ENCODE results near the gene MIER2.

DNA sequence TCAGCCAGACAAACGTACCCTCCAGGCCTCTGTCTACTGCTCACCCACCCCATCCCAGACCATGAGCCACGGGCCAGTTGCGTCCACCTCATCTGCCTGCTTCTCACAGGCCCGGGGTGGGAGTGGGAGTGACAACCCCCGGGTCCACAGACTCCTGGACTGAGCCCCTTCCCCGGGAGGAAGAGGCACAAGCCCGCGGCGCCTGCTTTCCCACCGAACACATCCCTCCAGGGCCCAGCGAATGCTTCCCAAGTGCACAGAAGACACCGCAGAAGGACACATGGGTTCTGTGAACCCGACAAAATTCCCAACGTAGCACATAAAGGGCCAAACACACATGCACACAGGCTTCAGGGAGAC is 35.4 kb downstream of the MIER2 start:
- TF ChIP-seq, protein P1, sequence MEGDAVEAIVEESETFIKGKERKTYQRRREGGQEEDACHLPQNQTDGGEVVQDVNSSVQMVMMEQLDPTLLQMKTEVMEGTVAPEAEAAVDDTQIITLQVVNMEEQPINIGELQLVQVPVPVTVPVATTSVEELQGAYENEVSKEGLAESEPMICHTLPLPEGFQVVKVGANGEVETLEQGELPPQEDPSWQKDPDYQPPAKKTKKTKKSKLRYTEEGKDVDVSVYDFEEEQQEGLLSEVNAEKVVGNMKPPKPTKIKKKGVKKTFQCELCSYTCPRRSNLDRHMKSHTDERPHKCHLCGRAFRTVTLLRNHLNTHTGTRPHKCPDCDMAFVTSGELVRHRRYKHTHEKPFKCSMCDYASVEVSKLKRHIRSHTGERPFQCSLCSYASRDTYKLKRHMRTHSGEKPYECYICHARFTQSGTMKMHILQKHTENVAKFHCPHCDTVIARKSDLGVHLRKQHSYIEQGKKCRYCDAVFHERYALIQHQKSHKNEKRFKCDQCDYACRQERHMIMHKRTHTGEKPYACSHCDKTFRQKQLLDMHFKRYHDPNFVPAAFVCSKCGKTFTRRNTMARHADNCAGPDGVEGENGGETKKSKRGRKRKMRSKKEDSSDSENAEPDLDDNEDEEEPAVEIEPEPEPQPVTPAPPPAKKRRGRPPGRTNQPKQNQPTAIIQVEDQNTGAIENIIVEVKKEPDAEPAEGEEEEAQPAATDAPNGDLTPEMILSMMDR (IDR thresholded peaks at IDR 0.05), result no peak
- TF ChIP-seq ZFX (IDR thresholded peaks at IDR 0.05; ENCODE audit: borderline replicate concordance), result no peak

Data from 22Rv1 (cell line).